H4 (cell line): ENCODE measurements around the gene GGT7. TPM values are rescaled to one million over a fixed set of nuclear protein-coding genes. Genes with fewer than 3 reads are reported as not detected.
"Not testable (repeated sequence)": the region's sequence is repeated elsewhere in the genome, so short reads cannot be mapped to it uniquely, and the experiment has no call there.

Experiments used
- DNase-seq: peaks from one replicate; pipeline ENCODE4 v3.0.0-alpha.2; 2015; ENCODE audit warnings: low spot score
- total RNA-seq: library from RNA; depleted of rRNA; stranded (reverse); fragments of >200 nt; shearing (Covaris generic); gene quantifications from 2 replicates; pipeline ENCODE4 v1.2.3, GENCODE V29; 2014

The GGT7 gene
- total RNA-seq, 1 experiment from 2014 or later, result 0.99 TPM

GRCh38 chr20:34848597-34848996, 24.1 kb downstream of the GGT7 start:
- no peak for DNase-seq

GRCh38 chr20:34843421-34843820, 29.2 kb downstream of the GGT7 start:
- no peak for DNase-seq

- no peak for DNase-seq
Observed at GRCh38 chr20:34842143-34842542, 30.5 kb downstream of the GGT7 start.

GRCh38 chr20:34834459-34834893, 38.2 kb downstream of the GGT7 start:
- DNase-seq, result peak; percentile 34

GRCh38 chr20:34831936-34832335, 40.7 kb downstream of the GGT7 start:
- DNase-seq, result no peak

- DNase-seq, result no peak
Observed at GRCh38 chr20:34829191-34829590, 43.5 kb downstream of the GGT7 start.

- DNase-seq, result peak; percentile 49
Observed at GRCh38 chr20:34825530-34826362, 46.9 kb downstream of the GGT7 start, which contains the start of gene NCOA6. Gene NCOA6, minus strand, starts transcription at chr20:34825651. Its CDS starts 43,296 bp downstream, at chr20:34782355.

GRCh38 chr20:34824806-34825529, 47.7 kb downstream of the GGT7 start:
- peak; percentile 19 for DNase-seq

GRCh38 chr20:34824452-34824805, 48.2 kb downstream of the GGT7 start:
- peak; percentile 46 for DNase-seq

- no peak for DNase-seq
Observed at GRCh38 chr20:34824026-34824425, 48.6 kb downstream of the GGT7 start.

- DNase-seq, result no peak
Observed at GRCh38 chr20:34820805-34821578, 51.7 kb downstream of the GGT7 start.

GRCh38 chr20:34817801-34818200, 54.9 kb downstream of the GGT7 start:
- DNase-seq, result no peak

GRCh38 chr20:34817072-34817471, 55.6 kb downstream of the GGT7 start:
- no peak for DNase-seq

GRCh38 chr20:34815636-34816035, 57.0 kb downstream of the GGT7 start:
- DNase-seq, result no peak

- no peak for DNase-seq
Observed at GRCh38 chr20:34808583-34808982, 64.1 kb downstream of the GGT7 start.

GRCh38 chr20:34807944-34808465, 64.7 kb downstream of the GGT7 start:
- DNase-seq, result not testable (repeated sequence)

- DNase-seq, result no peak
Observed at GRCh38 chr20:34806255-34806654, 66.4 kb downstream of the GGT7 start.

GRCh38 chr20:34798871-34799270, 73.8 kb downstream of the GGT7 start:
- DNase-seq, result no peak

GRCh38 chr20:34798328-34798727, 74.3 kb downstream of the GGT7 start:
- no peak for DNase-seq

GRCh38 chr20:34797012-34797995, 75.4 kb downstream of the GGT7 start:
- DNase-seq, result no peak
